IPS DF 19.7 (cell line): ENCODE data around the gene DIP2C.
"Not testable (repeated sequence)": the region's sequence is repeated elsewhere in the genome, so short reads cannot be mapped to it uniquely, and the experiment has no call there.

Source experiments
- DNase-seq: peaks from one replicate; pipeline ENCODE4 v3.0.0-alpha.2; 2013; ENCODE audit warnings: low read depth, low spot score

Gene DIP2C

DNA sequence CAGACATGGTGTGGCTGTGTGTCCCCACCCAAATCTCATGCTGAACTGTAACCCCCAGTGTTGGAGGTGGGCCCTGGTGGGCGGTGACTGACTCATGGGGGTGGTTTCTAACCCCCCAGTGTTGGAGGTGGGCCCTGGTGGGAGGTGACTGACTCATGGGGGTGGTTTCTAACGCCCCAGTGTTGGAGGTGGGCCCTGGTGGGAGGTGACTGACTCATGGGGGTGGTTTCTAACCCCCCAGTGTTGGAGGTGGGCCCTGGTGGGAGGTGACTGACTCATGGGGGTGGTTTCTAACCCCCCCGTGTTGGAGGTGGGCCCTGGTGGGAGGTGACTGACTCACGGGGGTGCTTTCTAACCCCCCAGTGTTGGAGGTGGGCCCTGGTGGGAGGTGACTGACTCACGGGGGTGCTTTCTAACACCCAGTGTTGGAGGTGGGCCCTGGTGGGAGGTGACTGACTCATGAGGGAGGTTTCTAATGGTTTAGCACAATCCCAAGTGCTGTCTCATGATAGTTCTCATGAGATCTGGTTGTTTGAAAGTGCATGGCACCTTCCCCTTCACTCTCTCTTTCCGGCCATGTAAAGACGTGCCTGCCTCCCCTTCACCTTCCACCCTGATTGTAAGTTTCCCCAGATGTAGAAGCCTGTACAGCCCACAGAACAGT, 78.7 kb downstream of the DIP2C start:
- not testable (repeated sequence) for DNase-seq

DNA sequence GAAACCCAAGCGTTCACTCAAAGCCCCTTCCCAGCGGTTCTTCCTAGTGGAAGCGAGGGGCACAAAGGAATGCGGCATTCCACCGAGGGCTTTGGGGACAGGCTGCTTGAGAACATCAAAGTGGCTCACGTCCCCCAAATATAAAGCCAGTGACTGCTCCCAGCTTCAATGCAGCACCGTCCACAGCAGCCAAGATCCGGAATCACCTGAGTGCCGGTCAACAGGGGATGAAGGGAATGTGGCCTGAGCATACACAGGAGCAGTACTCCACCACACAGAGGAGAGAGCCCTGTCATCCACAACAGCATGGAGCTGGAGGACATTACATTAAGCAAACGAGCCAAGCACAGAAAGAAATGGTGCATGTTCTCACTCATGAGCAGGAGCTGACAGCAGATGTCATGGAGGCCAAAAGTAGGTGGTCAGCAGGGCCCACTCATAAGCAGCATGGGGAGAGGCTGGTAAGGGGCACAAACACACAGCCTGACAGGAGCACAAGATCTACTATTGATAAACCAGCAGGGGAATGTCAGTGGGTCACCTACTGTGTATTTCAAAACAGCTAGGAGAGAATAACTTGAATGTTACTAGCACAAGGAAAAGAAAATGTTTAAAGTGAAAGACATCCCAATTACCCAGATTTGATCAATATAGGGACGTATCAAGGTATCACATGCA, 79.5 kb downstream of the DIP2C start:
- no peak for DNase-seq

- DNase-seq = no peak
These were observed 80.2 kb downstream of the DIP2C start for GRCh38 chr10:609262-609658.

DNA sequence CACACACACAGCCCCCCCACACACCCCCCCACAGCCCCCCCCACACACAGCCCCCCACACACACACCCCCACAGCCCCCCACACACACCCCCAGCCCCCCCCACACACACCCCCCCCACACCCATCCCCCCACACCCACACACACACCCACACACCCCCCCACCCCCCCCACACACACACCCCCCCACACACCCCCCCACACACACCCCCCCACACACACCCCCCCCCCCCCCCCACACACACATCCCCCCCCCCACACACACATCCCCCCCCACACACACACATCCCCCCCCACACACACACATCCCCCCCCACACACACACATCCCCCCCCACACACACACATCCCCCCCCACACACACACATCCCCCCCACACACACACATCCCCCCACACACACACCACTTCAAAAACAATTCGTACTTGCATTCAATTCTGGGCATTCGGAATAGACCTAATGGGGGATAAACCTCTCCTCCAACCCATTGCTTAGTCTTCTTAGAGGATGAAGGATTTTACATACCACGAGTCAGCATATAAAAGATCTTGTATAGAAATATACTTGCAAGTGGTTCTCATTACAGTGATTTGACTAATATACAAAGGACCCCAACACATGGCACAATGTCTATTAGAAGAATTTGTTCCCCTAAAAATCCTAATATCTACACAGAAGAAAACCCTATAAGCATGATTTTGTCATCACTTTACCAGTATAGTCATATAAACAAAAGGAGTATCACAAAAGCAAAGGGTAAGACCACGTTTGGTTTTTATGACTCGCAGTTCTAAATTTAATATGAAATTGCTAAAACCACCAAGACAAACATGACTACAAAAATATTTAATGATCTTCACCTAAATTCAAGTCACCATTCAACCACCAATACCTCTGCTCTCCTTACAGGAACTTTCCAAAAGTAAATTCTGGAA, 80.9 kb downstream of the DIP2C start:
- DNase-seq = no peak

GRCh38 chr10:607545-608185, 81.8 kb downstream of the DIP2C start:
- no peak for DNase-seq

- DNase-seq = no peak
These were observed 82.5 kb downstream of the DIP2C start for GRCh38 chr10:606762-607544.

DNA sequence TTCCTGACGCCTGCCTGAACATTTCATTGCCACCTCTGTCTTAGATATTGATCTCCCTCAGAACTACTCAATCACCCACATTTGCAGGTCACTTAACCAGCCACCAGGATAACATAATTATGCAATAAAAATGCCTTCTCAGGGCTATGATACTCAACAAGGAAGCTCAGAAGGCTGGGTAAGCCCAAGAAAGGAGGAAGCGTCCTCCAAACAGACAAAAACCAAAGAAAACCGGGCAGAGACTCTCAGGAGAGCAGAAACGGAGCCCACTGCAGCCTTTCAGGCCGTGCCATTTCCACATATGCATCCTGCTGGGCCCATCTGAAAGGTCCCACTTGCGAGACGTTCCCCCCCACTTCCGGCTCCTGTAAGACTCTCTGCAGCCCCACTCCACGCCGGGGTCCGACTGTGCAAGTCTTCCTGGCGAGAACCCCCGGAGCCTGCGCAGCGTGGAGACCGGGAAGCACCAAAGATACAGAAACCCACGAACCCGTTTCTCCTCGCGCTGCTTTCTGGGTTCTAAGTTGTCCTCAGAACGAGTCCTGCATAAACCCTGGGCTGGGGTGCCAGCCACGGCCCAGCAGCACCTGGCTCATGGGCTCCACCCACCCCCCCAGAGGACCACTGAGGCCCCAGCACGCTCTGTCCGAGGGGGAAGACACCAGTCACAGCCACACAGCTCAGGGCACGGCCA, 83.7 kb downstream of the DIP2C start:
- no peak for DNase-seq

GRCh38 chr10:604716-605631, 84.5 kb downstream of the DIP2C start:
- DNase-seq = no peak

DNA sequence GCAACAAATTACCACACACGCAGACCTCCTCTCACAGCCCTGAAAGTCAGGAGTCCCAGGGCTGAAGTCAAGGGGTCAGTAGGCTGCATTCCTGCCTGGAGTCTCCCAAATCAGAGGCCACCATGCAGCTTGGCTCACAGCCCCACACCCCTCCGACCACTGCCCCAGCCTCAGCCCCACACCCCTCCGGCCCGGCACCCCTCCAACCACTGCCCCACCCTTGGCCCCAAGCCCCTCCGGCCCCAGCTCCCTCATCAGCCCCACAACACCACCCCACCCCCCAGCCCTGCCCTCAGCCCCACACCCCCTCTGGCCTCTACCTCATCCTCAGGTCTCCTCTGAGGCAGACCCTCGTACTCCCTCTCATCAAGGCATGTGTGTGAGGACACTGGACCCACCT, 85.7 kb downstream of the DIP2C start:
- no peak for DNase-seq

GRCh38 chr10:602391-603005, 87.0 kb downstream of the DIP2C start:
- DNase-seq = no peak

DNA sequence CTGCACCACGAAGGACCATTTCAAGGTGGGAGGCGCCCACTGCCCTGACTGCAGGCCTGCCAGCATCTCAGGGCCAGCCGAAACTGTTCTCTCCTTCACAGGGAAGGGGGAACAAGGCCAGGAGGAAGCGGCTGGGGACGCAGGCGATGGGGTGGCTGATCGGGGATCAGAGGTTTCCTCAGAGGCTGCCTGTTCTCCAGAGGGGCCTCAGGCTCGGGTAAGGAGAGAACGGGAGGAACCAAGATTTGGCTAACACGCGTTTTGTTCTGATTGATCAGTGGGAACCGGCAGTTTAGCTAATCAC, 87.9 kb downstream of the DIP2C start:
- no peak for DNase-seq

DNA sequence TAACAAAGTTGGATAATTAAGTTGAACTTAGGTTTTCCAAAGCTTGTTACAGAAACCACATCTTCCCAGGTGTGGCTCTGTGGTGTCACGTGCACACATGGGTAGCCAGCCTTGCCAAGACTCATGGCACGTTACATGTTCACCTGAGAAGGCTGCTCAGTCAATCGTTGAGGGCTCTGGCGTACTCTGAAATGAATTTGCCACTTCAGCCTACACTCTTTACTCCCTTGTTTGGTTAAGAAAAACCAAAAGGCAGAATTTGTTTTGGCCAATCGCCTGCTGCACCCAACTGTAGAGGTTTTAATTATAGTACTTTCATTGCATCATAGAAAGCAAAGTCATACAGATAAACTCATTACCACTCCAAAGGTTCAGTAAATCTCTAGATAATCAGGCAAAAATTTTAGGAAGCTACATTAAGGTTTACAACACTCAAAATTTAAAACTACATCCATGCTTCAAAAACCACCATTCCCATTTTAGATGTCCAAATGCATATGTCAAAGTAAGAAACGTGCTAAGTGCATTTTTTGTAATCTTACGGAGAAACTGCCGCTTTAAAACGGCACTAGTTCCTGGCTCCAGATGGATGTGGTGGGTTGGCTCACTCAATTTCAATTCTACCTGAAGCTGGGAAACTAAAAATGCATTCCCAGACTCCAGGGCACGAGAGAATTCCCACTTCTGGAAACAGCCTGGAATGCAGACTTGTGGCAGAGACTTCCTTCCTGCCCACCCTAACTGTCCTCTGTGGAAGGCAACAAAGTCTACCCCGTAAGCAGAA, 88.4 kb downstream of the DIP2C start:
- DNase-seq = no peak

GRCh38 chr10:600234-600633, 89.2 kb downstream of the DIP2C start:
- DNase-seq = no peak

GRCh38 chr10:599767-600166, 89.7 kb downstream of the DIP2C start:
- DNase-seq = no peak

DNA sequence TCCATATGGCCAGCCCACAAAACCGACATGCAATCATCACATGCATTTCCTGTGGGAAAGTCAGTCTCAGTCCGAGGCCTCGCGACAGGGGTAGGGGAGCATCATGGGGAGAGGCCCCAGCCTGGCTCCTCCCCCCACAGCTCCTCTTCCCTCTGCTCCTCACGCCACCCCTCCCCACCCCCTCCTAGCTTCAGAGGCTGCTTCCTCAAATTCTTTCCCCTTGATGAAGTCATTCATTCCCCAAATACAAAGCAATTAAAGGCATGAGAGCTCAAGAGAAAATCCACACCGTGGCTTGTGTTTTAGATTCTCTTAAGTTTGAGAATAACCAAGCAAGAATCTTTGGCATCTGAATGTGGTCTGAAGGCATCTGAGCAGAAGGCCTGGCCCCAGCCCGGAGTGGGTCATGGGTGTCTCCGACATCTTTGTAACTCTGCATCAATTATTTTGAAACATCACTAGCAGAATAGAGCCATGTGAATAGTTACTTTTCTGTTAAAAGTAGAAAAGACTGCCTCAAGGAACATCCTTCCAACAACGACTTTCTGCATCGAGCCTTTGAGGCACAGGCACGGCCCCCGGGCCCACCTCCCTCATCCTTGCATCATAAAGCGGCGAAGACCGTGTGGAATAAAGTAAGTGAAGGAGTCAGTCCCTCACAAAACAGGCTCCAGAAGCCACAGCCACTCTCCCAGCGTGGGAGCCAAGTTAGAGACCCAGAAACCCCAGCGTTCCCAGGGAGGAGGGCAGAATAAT, 90.9 kb downstream of the DIP2C start:
- no peak for DNase-seq

DNA sequence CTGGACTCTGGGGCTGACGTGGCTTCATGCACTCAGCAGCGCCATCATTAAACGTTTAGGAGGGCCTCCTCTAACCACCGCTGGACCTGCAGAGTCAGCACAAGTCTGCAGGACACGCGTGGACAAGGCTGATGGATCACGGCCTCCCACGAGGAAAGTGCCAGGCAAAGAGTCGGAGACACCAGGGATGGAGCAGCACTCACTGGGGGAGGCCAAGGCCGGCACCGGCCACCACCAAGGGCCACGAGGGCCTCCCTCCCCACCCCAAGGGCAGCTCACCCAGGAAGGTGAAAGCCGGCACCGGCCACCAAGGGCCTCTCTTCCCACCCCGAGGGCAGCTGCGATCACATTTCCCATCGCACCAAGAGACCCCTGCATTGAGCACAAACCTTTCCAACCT, 91.5 kb downstream of the DIP2C start:
- DNase-seq = no peak

DNA sequence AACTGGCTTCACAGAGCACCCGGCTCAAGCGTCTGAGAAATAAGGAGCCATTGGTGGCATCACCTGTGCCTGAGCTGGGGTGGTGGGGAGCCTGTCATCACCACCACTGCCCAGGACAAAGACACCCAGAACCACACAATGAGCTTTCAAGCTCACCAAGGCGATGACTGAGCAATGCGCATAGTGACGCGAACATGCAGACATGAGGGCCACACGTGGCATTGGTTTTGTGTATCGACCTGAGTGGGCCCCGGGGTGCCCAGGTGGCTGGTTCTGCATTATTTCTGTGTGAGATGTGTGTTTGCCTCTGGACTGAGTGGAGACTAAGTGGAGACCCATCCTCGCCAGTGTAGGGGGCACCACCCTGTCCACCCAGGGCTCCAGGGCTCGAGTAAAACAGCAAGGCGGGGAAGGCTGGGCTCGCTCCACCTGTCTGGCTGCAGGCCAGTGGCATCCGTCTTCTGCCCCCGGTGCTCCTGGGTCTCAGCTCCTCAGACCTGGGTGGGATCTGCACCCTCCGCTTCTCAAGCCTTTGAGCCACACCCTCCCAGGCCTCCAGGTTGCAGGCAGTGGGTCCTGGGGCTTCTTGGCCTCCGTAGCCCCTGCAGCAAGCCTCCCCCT, 92.6 kb downstream of the DIP2C start:
- no peak for DNase-seq
